CD4-positive, CD25-positive, alpha-beta regulatory T cell (primary cell): ENCODE measurements around the gene MRPS30. TPM values are rescaled to one million over a fixed set of nuclear protein-coding genes. Genes with fewer than 3 reads are reported as not detected.

Experiments used
- ATAC-seq, 2 donors: fragments of 150-1000 bp; cut with Tn5 transposase; one replicate each; pipeline ENCODE4 v1.10.0; 2021; ENCODE audit warnings: low read depth in 2 of 2, moderate number of reproducible peaks in 2 of 2, moderate library complexity in 1 of 2
- DNase-seq, 3 donors: peaks; one replicate each; pipeline versions ENCODE4 v3.0.0 to v3.0.0-alpha.2; 2012 to 2022; ENCODE audit warnings: mixed read lengths in 1 of 3
- H3K27ac ChIP-seq: one replicate; pipeline ENCODE4 v1.7.0; 2013; ENCODE audit warnings: mild to moderate bottlenecking, low read length; ENCODE audit not compliant: insufficient read depth, poor library complexity, severe bottlenecking
- H3K27me3 ChIP-seq: one replicate; pipeline ENCODE4 v1.7.0; 2013; ENCODE audit warnings: low read length; ENCODE audit not compliant: control insufficient read depth, insufficient read depth
- H3K36me3 ChIP-seq: one replicate; pipeline ENCODE4 v1.7.0; 2013; ENCODE audit warnings: mild to moderate bottlenecking, low read length, moderate library complexity; ENCODE audit not compliant: control insufficient read depth, insufficient read depth
- H3K4me1 ChIP-seq: 2 replicates; pipeline ENCODE4 v1.7.0; 2013; ENCODE audit warnings: mild to moderate bottlenecking, low read length; ENCODE audit not compliant: insufficient read depth, control insufficient read depth, poor library complexity, severe bottlenecking
- H3K4me3 ChIP-seq: one replicate; pipeline ENCODE4 v1.7.0; 2013; ENCODE audit warnings: low read depth, mild to moderate bottlenecking, low read length, moderate library complexity
- H3K9me3 ChIP-seq, 2 experiments: 1 replicate in 1 of 2; 2 replicates in 1 of 2; pipeline ENCODE4 v1.7.0; 2013; ENCODE audit warnings: low read length in 2 of 2, mild to moderate bottlenecking in 1 of 2, moderate library complexity in 1 of 2; ENCODE audit not compliant: control insufficient read depth in 2 of 2
- H3K27ac Mint-ChIP-seq, 3 donors: one replicate each; pipeline ENCODE4 v1.8.0; 2020 to 2022; ENCODE audit warnings: mild to moderate bottlenecking in 3 of 3, mixed read lengths in 3 of 3, moderate library complexity in 2 of 3
- H3K27me3 Mint-ChIP-seq: one replicate; pipeline ENCODE4 v1.8.0; 2022; ENCODE audit warnings: mild to moderate bottlenecking, mixed read lengths
- H3K36me3 Mint-ChIP-seq: one replicate; pipeline ENCODE4 v1.8.0; 2020; ENCODE audit warnings: mixed read lengths
- H3K4me1 Mint-ChIP-seq, 4 donors: one replicate each; pipeline ENCODE4 v1.8.0; 2020 to 2022; ENCODE audit warnings: mixed read lengths in 4 of 4, mild to moderate bottlenecking in 1 of 4
- H3K4me3 Mint-ChIP-seq, 4 donors: one replicate each; pipeline ENCODE4 v1.8.0; 2020 to 2022; ENCODE audit warnings: mild to moderate bottlenecking in 4 of 4, mixed read lengths in 4 of 4, moderate library complexity in 3 of 4
- H3K9me3 Mint-ChIP-seq, 7 donors: one replicate each; pipeline ENCODE4 v1.8.0; 2020 to 2022; ENCODE audit warnings: mixed read lengths in 7 of 7, mild to moderate bottlenecking in 3 of 7, moderate library complexity in 2 of 7
- polyA plus RNA-seq, 4 donors: library from polyadenylated mRNA; unstranded; fragments of 300-500 nt; fragmentation: Illumina TruSeq; gene quantifications; one replicate each; pipeline ENCODE4 v1.2.3, GENCODE V29; 2021
- total RNA-seq: library from RNA; stranded (reverse); gene quantifications from one replicate; pipeline ENCODE4 v1.2.3, GENCODE V29; 2022

The MRPS30 gene
- total and polyA plus RNA-seq, 5 donors from 2014 or later, result 42.5 to 75.4 (median 71.3) TPM

DNA sequence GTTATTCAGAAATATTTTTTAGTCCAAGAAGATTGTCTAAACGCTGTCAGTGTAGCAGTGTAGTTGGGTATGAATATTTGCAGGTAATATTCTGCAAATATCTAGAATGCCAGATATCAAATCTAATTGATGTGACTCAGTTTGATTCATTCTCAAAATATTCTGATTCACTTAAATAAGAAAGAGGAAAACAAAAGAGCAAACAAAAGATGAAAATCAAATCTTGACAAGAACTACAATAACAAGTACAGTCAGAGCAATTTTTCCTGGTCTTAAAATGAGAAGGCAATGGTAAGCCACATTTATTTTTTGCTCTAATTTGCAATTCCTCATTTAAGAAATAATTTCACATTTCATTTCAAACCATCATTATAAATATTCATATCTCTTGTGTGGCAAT is 36.0 kb downstream of the MRPS30 start:
- no peak overlapping the region for H3K27ac ChIP-seq
- DNase-seq, result no peak
- H3K9me3 ChIP-seq, result peaks cover 0 to 3% of the 10 kb centered on the region in 2 experiments
- H3K27ac Mint-ChIP-seq, result no peak overlapping the region
- H3K27me3 Mint-ChIP-seq, result peaks cover 8% of the 10 kb centered on the region
- no peaks in the 10 kb centered on the region for H3K36me3 ChIP-seq
- H3K4me3 ChIP-seq, result no peak overlapping the region
- H3K4me3 Mint-ChIP-seq, result no peak overlapping the region
- no peak for ATAC-seq
- no peaks in the 10 kb centered on the region for H3K27me3 ChIP-seq
- no peaks in the 10 kb centered on the region for H3K36me3 Mint-ChIP-seq
- H3K9me3 Mint-ChIP-seq, result peaks cover 0 to 2% (median 0%) of the 10 kb centered on the region in 7 donors
- no peaks in the 10 kb centered on the region for H3K4me1 ChIP-seq
- no peaks in the 10 kb centered on the region for H3K4me1 Mint-ChIP-seq

DNA sequence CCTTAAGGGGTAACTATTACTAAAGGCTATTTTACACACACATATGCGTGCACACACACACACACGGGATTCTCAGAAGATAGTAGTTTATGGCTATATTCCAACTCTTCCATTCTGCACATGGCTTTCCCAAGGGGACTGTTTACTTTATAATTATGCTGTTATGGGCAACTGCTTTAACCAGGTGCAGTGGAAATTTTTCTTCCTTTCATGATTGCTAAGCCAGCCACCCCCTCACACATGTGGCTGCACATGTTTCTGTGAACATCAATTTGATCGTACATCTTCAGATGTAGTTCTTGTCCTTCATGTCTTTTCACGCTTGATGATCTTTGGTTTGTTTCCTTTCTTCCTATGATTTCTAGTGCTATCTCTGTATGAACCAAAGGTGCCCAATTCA is 37.0 kb downstream of the MRPS30 start:
- no peaks in the 10 kb centered on the region for H3K4me1 ChIP-seq
- ATAC-seq, result no peak
- Mint-ChIP-seq H3K36me3 (no peaks in the 10 kb centered on the region), H3K4me1 (no peaks in the 10 kb centered on the region), H3K4me3 (no peak overlapping the region), H3K9me3 (peaks cover 0 to 2% (median 0%) of the 10 kb centered on the region in 7 donors), H3K27me3 (peaks cover 8% of the 10 kb centered on the region), H3K27ac (no peak overlapping the region)
- no peak for DNase-seq
- H3K27ac ChIP-seq, result no peak overlapping the region
- H3K4me3 ChIP-seq, result no peak overlapping the region
- no peaks in the 10 kb centered on the region for H3K27me3 ChIP-seq
- H3K9me3 ChIP-seq, result no peaks in the 10 kb centered on the region
- no peaks in the 10 kb centered on the region for H3K36me3 ChIP-seq

DNA sequence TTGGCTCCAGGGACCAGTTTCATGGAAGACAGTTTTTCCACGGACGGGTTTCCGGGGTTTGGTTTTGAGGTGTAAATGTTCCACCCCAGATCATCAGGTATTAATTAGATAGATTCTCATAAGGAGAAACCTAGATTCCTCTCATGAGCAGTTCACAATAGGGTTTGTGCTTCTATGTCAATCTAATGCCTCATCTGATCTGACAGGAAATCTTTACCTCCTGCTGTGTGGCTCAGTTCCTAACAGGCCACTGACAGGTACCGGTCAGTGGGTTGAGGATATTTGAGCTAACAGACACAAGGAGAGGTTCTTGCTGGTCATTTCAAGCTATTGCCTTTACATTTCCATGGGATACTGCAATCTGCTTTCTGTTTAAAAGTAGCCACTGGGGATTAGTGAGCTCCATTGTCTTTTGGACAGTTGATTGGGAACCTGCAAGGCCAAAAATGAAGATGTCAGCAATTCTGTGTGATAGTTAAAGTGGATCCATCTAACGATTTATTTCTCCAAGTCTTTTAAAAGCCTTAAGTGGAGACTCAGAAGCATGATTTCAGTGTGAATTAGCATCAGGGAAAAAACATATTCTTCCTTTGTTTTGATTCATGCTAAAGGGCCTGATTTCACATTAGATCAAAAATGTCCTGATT is 38.6 kb downstream of the MRPS30 start:
- Histone ChIP-seq H3K36me3 (no peaks in the 10 kb centered on the region), H3K4me3 (no peak overlapping the region), H3K9me3 (no peaks in the 10 kb centered on the region), H3K27ac (no peak overlapping the region), H3K4me1 (no peaks in the 10 kb centered on the region), H3K27me3 (no peaks in the 10 kb centered on the region)
- Mint-ChIP-seq H3K4me3 (no peak overlapping the region), H3K36me3 (no peaks in the 10 kb centered on the region), H3K27me3 (peaks cover 8% of the 10 kb centered on the region), H3K4me1 (no peaks in the 10 kb centered on the region), H3K27ac (no peak overlapping the region), H3K9me3 (peaks cover 0 to 2% (median 0%) of the 10 kb centered on the region in 7 donors)
- no peak for DNase-seq
- ATAC-seq, result no peak

DNA sequence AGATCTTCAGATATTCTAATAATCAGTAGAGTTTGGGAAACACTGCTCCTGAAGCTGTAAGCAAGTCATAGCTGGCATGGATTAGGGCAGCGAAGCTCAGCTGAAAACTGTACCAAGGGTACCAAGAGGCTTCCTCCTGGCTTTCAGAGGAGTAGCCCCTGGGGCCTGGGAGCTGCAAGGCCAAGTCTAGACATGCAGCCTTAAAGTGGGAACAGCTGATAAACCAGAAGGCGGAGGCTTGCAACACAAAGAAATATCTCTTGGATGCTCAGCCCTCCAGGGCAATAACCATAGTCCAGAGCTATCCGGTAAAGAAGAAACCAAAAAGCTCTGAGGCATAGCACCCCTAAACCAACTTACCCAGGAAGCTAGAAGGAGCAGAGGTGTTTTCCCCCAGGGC is 51.5 kb downstream of the MRPS30 start:
- Histone ChIP-seq H3K27me3 (no peaks in the 10 kb centered on the region), H3K27ac (no peak overlapping the region), H3K4me1 (no peaks in the 10 kb centered on the region), H3K4me3 (no peak overlapping the region), H3K36me3 (no peaks in the 10 kb centered on the region), H3K9me3 (no peaks in the 10 kb centered on the region)
- Mint-ChIP-seq H3K9me3 (peaks cover 0 to 2% (median 0%) of the 10 kb centered on the region in 7 donors), H3K4me1 (no peaks in the 10 kb centered on the region), H3K27ac (no peak overlapping the region), H3K36me3 (no peaks in the 10 kb centered on the region), H3K27me3 (peaks cover 6% of the 10 kb centered on the region), H3K4me3 (no peak overlapping the region)
- DNase-seq (no peak), ATAC-seq (no peak)

DNA sequence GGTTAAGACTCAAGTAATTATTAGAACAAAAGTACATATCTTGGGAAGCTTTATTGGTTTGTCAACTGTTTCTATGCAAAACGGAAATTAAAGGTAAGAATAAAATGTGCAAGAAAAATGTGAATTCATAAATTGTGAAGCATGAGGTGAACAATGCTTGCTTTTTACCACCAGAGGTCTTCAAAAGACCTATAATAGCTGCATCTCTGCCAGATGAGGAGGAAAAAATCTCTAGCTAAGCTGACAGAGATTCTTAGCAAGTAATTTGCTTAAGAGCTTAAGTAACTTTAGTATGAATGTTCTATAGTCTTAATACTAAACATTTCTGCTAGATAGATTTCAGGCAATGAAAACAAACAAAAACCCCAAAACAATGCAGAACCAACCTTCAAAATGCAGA is 54.1 kb downstream of the MRPS30 start:
- H3K27ac ChIP-seq, result no peak overlapping the region
- H3K27me3 ChIP-seq, result no peaks in the 10 kb centered on the region
- H3K27me3 Mint-ChIP-seq, result peaks cover 9% of the 10 kb centered on the region
- H3K9me3 Mint-ChIP-seq, result no peaks in the 10 kb centered on the region
- H3K4me3 ChIP-seq, result no peak overlapping the region
- H3K4me1 ChIP-seq, result no peaks in the 10 kb centered on the region
- no peak overlapping the region for H3K4me3 Mint-ChIP-seq
- no peaks in the 10 kb centered on the region for H3K4me1 Mint-ChIP-seq
- no peak for ATAC-seq
- H3K36me3 ChIP-seq, result no peaks in the 10 kb centered on the region
- H3K36me3 Mint-ChIP-seq, result no peaks in the 10 kb centered on the region
- no peaks in the 10 kb centered on the region for H3K9me3 ChIP-seq
- no peak overlapping the region for H3K27ac Mint-ChIP-seq
- peak in 1 of 3 donors; percentile 14 for DNase-seq
